Epithelial cell of esophagus (primary cell): Measurements from ENCODE around the gene ZNF705A.
"Not testable (repeated sequence)": the region's sequence is repeated elsewhere in the genome, so short reads cannot be mapped to it uniquely, and the experiment has no call there.

Experiments used
- DNase-seq: peaks from one replicate; pipeline ENCODE4 v3.0.0; 2010; ENCODE audit warnings: low read depth
- H3K4me3 ChIP-seq: 2 replicates; pipeline ENCODE4 v1.5.1; 2011; ENCODE audit warnings: mild to moderate bottlenecking, low read length, control low read depth
- CTCF ChIP-seq: IDR thresholded peaks from 2 replicates; pipeline ENCODE4 v1.5.1; 2011; ENCODE audit warnings: low read depth, mild to moderate bottlenecking, low read length, control low read depth, inconsistent platforms; ENCODE audit not compliant: insufficient read depth; ENCODE audit errors: missing control alignments

The ZNF705A gene

GRCh38 chr12:8179989-8180585 lies 23.3 kb downstream of the ZNF705A start:
- peak; percentile 47 for DNase-seq
- peak; percentile 65 for TF ChIP-seq CTCF
- H3K4me3 ChIP-seq = peak overlapping the region; percentile 54

- H3K4me3 ChIP-seq, DNase-seq: not testable (repeated sequence)
These were observed 24.5 kb downstream of the ZNF705A start for GRCh38 chr12:8181271-8181670.

- not testable (repeated sequence) for H3K4me3 ChIP-seq, DNase-seq
These were observed 26.1 kb downstream of the ZNF705A start for GRCh38 chr12:8182923-8183322.

- not testable (repeated sequence) for H3K4me3 ChIP-seq, DNase-seq
These were observed 26.5 kb downstream of the ZNF705A start for GRCh38 chr12:8183346-8183745.

GRCh38 chr12:8184206-8184605 lies 27.4 kb downstream of the ZNF705A start:
- not testable (repeated sequence) for DNase-seq, H3K4me3 ChIP-seq

- not testable (repeated sequence) for DNase-seq, H3K4me3 ChIP-seq
These were observed 31.3 kb downstream of the ZNF705A start for GRCh38 chr12:8188088-8188487.

- DNase-seq, H3K4me3 ChIP-seq: not testable (repeated sequence)
These were observed 41.0 kb downstream of the ZNF705A start for GRCh38 chr12:8197685-8198308.

GRCh38 chr12:8218711-8219382 lies 62.0 kb downstream of the ZNF705A start:
- not testable (repeated sequence) for H3K4me3 ChIP-seq, DNase-seq

- not testable (repeated sequence) for H3K4me3 ChIP-seq, DNase-seq
These were observed 64.6 kb downstream of the ZNF705A start for GRCh38 chr12:8221375-8221774.

- H3K4me3 ChIP-seq, DNase-seq: not testable (repeated sequence)
These were observed 65.0 kb downstream of the ZNF705A start for GRCh38 chr12:8221844-8222243.

GRCh38 chr12:8222303-8222702 lies 65.5 kb downstream of the ZNF705A start:
- not testable (repeated sequence) for H3K4me3 ChIP-seq, DNase-seq

- not testable (repeated sequence) for H3K4me3 ChIP-seq, DNase-seq
These were observed 66.8 kb downstream of the ZNF705A start for GRCh38 chr12:8223646-8224045.

GRCh38 chr12:8224782-8225181 lies 68.0 kb downstream of the ZNF705A start:
- not testable (repeated sequence) for H3K4me3 ChIP-seq

GRCh38 chr12:8226355-8226754 lies 69.5 kb downstream of the ZNF705A start:
- no peak overlapping the region for H3K4me3 ChIP-seq
- TF ChIP-seq CTCF = no peak
- no peak for DNase-seq

More at GRCh38 chr12:8224782-8225181, 68.0 kb downstream of the ZNF705A start:
- not testable (repeated sequence) for DNase-seq

- H3K4me3 ChIP-seq = peak within 1 kb of the TSS; percentile 37
- DNase-seq = peak; percentile 13
These were observed 70.3 kb downstream of the ZNF705A start, which contains the start of gene FAM90A1 for GRCh38 chr12:8226992-8227731. TSS of gene FAM90A1 (minus strand) at chr12:8227618. CDS start at chr12:8224832, 2,786 bp downstream.

- DNase-seq = not testable (repeated sequence)
- H3K4me3 ChIP-seq = peak overlapping the region; percentile 37
These were observed 70.9 kb downstream of the ZNF705A start for GRCh38 chr12:8227732-8228077.

GRCh38 chr12:8228607-8229006 lies 71.8 kb downstream of the ZNF705A start:
- not testable (repeated sequence) for DNase-seq, H3K4me3 ChIP-seq
